K562 (cell line): ENCODE measurements around the gene AQP11. TPM values are rescaled to one million over a fixed set of nuclear protein-coding genes. Genes with fewer than 3 reads are reported as not detected.

ENCODE experiments used
- ATAC-seq: fragments of 200-7000 bp; cut with Tn5 transposase; 3 replicates; pipeline ENCODE4 v1.9.1; 2020; ENCODE audit warnings: moderate library complexity
- BruUV-seq: library from RNA; stranded (reverse); fragments of 400-500 nt; replicated peaks from 2 replicates; lab custom pipeline; 2021; lab: Mats Ljungman, UMichigan
- CTCF ChIA-PET: fragments of 300-600 bp; formaldehyde crosslinking; extraction: SDS; loops from one replicate; lab custom pipeline; 2021; ENCODE audit warnings: low intra/inter-chr PET ratio; lab: Yijun Ruan, JAX
- POLR2A ChIA-PET: fragments of 300-600, 350-650 bp; sonication (Branson Sonifier 250); formaldehyde crosslinking; extraction: SDS; loops from one replicate; lab custom pipeline; 2021; ENCODE audit warnings: antibody characterized with exemption, inconsistent platforms; lab: Yijun Ruan, JAX
- DNase-seq, 4 experiments: peaks; one replicate each; pipeline versions ENCODE4 v3.0.0 to v3.0.0-alpha.2; 2011 to 2018; ENCODE audit warnings: low spot score in 3 of 4, mixed read lengths in 3 of 4; ENCODE audit errors: extremely low read depth in 1 of 4
- FAIRE-seq: peaks from 2 replicates; lab custom pipeline; 2011; peaks lifted over from hg19 to GRCh38; lab: Jason Lieb, UNC
- H2AFZ ChIP-seq: 2 replicates; pipeline ENCODE4 v1.6.0; 2011; ENCODE audit warnings: low read depth, low read length, control low read depth, inconsistent platforms
- H3K27ac ChIP-seq: fragments of 200-600 bp; 3 replicates; pipeline ENCODE4 v1.8.0; 2011; ENCODE audit warnings: low read depth, mild to moderate bottlenecking, control low read depth, inconsistent platforms, low read length, moderate library complexity, mixed read lengths; ENCODE audit errors: extremely low read depth
- H3K27me3 ChIP-seq, 2 experiments: fragments of 300-600 bp in 1 of 2; 2 replicates in 1 of 2; 3 replicates in 1 of 2; pipeline versions ENCODE4 v1.6.0 to v1.8.0; 2011; ENCODE audit warnings: inconsistent platforms in 2 of 2, low read length in 2 of 2, mild to moderate bottlenecking in 1 of 2, mixed read lengths in 1 of 2, moderate library complexity in 1 of 2; ENCODE audit not compliant: control insufficient read depth in 2 of 2, insufficient read depth in 2 of 2
- H3K36me3 ChIP-seq: fragments of 300-600 bp; 3 replicates; pipeline ENCODE4 v1.8.0; 2011; ENCODE audit warnings: mild to moderate bottlenecking, low read length, inconsistent platforms; ENCODE audit not compliant: control insufficient read depth, insufficient read depth
- H3K4me1 ChIP-seq, 2 experiments: fragments of 200-600 bp in 1 of 2; replicated peaks in 1 of 2; 2 replicates in 1 of 2; 3 replicates in 1 of 2; pipeline versions ENCODE4 v1.5.1 to v1.8.0; 2011; ENCODE audit warnings: inconsistent platforms in 2 of 2, low read length in 2 of 2, mild to moderate bottlenecking in 1 of 2, mixed read lengths in 1 of 2, moderate library complexity in 1 of 2; ENCODE audit not compliant: control insufficient read depth in 2 of 2, insufficient read depth in 2 of 2
- H3K4me2 ChIP-seq: 2 replicates; pipeline ENCODE4 v1.6.1; 2011; ENCODE audit warnings: low read length, control low read depth, inconsistent platforms, mixed read lengths; ENCODE audit not compliant: insufficient read depth
- H3K4me3 ChIP-seq: fragments of 200-600 bp; sonication (generic), shearing (Covaris generic); 2 replicates; pipeline ENCODE4 v1.5.1; 2016; ENCODE audit warnings: control low read depth, inconsistent platforms
- H3K79me2 ChIP-seq: fragments of 200-600 bp; 3 replicates; pipeline ENCODE4 v1.8.0; 2011; ENCODE audit warnings: low read length, inconsistent platforms; ENCODE audit not compliant: control insufficient read depth, insufficient read depth
- H3K9ac ChIP-seq, 2 experiments: 2 replicates each; pipeline versions ENCODE4 v1.6.0 to v1.6.1; 2011; ENCODE audit warnings: low read depth in 2 of 2, low read length in 2 of 2, control low read depth in 1 of 2, inconsistent platforms in 1 of 2, mild to moderate bottlenecking in 1 of 2, mixed read lengths in 1 of 2; ENCODE audit not compliant: insufficient read depth in 1 of 2
- H3K9me1 ChIP-seq: one replicate; pipeline ENCODE4 v1.6.0; 2011; ENCODE audit warnings: inconsistent platforms, mild to moderate bottlenecking, low read length, moderate library complexity; ENCODE audit not compliant: control insufficient read depth, insufficient read depth
- H3K9me3 ChIP-seq: replicated peaks from 2 replicates; pipeline ENCODE4 v1.5.1; 2011; ENCODE audit warnings: low read depth, low read length, inconsistent platforms; ENCODE audit not compliant: control insufficient read depth, insufficient read depth
- H4K20me1 ChIP-seq: replicated peaks from 2 replicates; pipeline ENCODE4 v1.6.1; 2011; ENCODE audit warnings: low read length, inconsistent platforms, mixed read lengths; ENCODE audit not compliant: control insufficient read depth, insufficient read depth
- ARID1B ChIP-seq: fragments of 450-650 bp; IDR thresholded peaks from 2 replicates; pipeline ENCODE4 v1.6.1; 2016; ENCODE audit warnings: antibody characterized with exemption, mild to moderate bottlenecking, inconsistent platforms
- ARID4B ChIP-seq: sonication (generic); formaldehyde crosslinking; IDR thresholded peaks from 2 replicates; pipeline ENCODE4 v1.8.0; 2022; ENCODE audit warnings: mild to moderate bottlenecking, missing genetic modification reagents
- CBFA2T3 ChIP-seq: fragments of 450-650 bp; IDR thresholded peaks from 2 replicates; pipeline ENCODE4 v1.6.1; 2017
- CEBPB ChIP-seq: fragments of 450-650 bp; IDR thresholded peaks from 2 replicates; pipeline ENCODE4 v1.6.1; 2016; ENCODE audit warnings: missing genetic modification characterization, missing compliant biosample characterization
- CTBP1 ChIP-seq: fragments of 450-650 bp; IDR thresholded peaks from 2 replicates; pipeline ENCODE4 v1.6.1; 2016; ENCODE audit warnings: borderline replicate concordance
- ELF4 ChIP-seq: fragments of 450-650 bp; formaldehyde crosslinking; IDR thresholded peaks from 2 replicates; pipeline ENCODE4 v1.4.0; 2022; ENCODE audit warnings: missing genetic modification characterization
- EWSR1 ChIP-seq: fragments of 450-650 bp; IDR thresholded peaks from 2 replicates; pipeline ENCODE4 v1.6.1; 2018; ENCODE audit warnings: borderline replicate concordance, mild to moderate bottlenecking, low read depth, moderate library complexity; ENCODE audit not compliant: partially characterized antibody
- FOSL1 ChIP-seq: fragments of 200-800 bp; sonication (Bioruptor generic); conservative IDR thresholded peaks from 2 replicates; pipeline ENCODE4 v1.6.1; 2016; ENCODE audit warnings: missing genetic modification characterization, missing compliant biosample characterization
- MAFG ChIP-seq: fragments of 450-650 bp; conservative IDR thresholded peaks from 2 replicates; pipeline ENCODE4 v1.6.1; 2016; ENCODE audit warnings: missing genetic modification characterization, missing compliant biosample characterization
- OTX1 ChIP-seq: fragments of 450-650 bp; formaldehyde crosslinking; IDR thresholded peaks from 2 replicates; pipeline ENCODE4 v1.4.0; 2022; ENCODE audit warnings: mild to moderate bottlenecking
- TBP ChIP-seq: optimal IDR thresholded peaks from 2 replicates; pipeline ENCODE3; 2011; ENCODE audit warnings: low read depth, low read length, improper control_type of control experiment
- ZBTB9 ChIP-seq: fragments of 450-650 bp; formaldehyde crosslinking; IDR thresholded peaks from 2 replicates; pipeline ENCODE4 v1.4.0; 2020; ENCODE audit warnings: mild to moderate bottlenecking, moderate library complexity
- ZNF133 ChIP-seq: fragments of 250-450 bp; sonication (Bioruptor Pico); IDR thresholded peaks from 2 replicates; pipeline ENCODE4 v1.4.0; 2020; ENCODE audit warnings: mild to moderate bottlenecking
- in situ Hi-C: fragments of 300-500 bp; cut with MboI; formaldehyde crosslinking; loops from 4 replicates; pipeline ENCODE4 v1.15.0; 2018; ENCODE audit warnings: inconsistent platforms, mixed read lengths
- intact Hi-C: fragments of 100-400 bp; cut with micrococcal nuclease; formaldehyde crosslinking; loops from 2 replicates; pipeline ENCODE4 v1.14.2; 2022
- polyA plus RNA-seq, 8 experiments: library from polyadenylated mRNA; depleted of rRNA in 4 of 8; stranded (reverse) in 5 of 8; unstranded in 3 of 8; fragments of >200 nt; fragmentation: Nextera tagmentation in 2 of 8; fragmentation: Illumina TruSeq in 1 of 8; extraction: Ambion mirVana in 2 of 8; extraction: Trizol in 1 of 8; gene quantifications; 2 replicates each; pipeline versions ENCODE4 v1.2.1 to v1.2.3, GENCODE V29; 2011 to 2014; ENCODE audit warnings: inconsistent platforms in 1 of 8, missing spikeins in 1 of 8
- total RNA-seq, 7 experiments: library from RNA; depleted of rRNA in 6 of 7; stranded (reverse); fragments of >200 nt in 6 of 7; fragmentation: Illumina TruSeq in 2 of 7; extraction: Trizol in 2 of 7; gene quantifications; 2 replicates each; pipeline versions ENCODE4 v1.2.1 to v1.2.3, GENCODE V29; 2011 to 2021; ENCODE audit warnings: low replicate concordance in 1 of 7
- TF ChIP-seq, protein P1 (sequence below): fragments of 450-650 bp; IDR thresholded peaks from one replicate; pipeline ENCODE4 v1.6.1; 2018; ENCODE audit warnings: mild to moderate bottlenecking, moderate library complexity; ENCODE audit not compliant: partially characterized antibody
- TF ChIP-seq, protein P2 (sequence below): sonication (generic); formaldehyde crosslinking; IDR thresholded peaks from 2 replicates; pipeline ENCODE4 v1.8.1; 2022; ENCODE audit warnings: missing genetic modification reagents

AQP11 gene
- total and polyA plus RNA-seq, 9 of the 15 experiments (the other 6 are each of a cell fraction or from before 2014, with no cell fraction given): 0.09 to 1.0 (median 0.36) TPM

- Histone ChIP-seq H3K4me3 (no peak overlapping the region), H3K9me1 (no peaks in the 10 kb centered on the region), H3K27ac (no peak overlapping the region; the same call in 2 of the 3 replicates), H3K79me2 (no peaks in the 10 kb centered on the region), H3K27me3 (no peaks in the 10 kb centered on the region), H2AFZ (no peak overlapping the region), H3K9me3 (no peaks in the 10 kb centered on the region), H3K4me1 (no peaks in the 10 kb centered on the region)
- BruUV-seq: no TSS peak
- TF ChIP-seq TBP (no peak), CEBPB (tag) (0 out of 2 replicates have a peak, but pooled peaks have one; percentile 39), CBFA2T3 (peak; percentile 66), MAFG (peak; percentile 25; the same call in 1 of the 2 replicates), EWSR1 (no peak), ELF4 (CRISPR knock-in tag) (peak; percentile 65; the same call in 1 of the 2 replicates), CTBP1 (no peak), ZBTB9 (CRISPR knock-in tag) (no peak), ARID4B (no peak), OTX1 (CRISPR knock-in tag) (0 out of 2 replicates have a peak, but pooled peaks have one; percentile 18), ARID1B (peak; percentile 43; the same call in 1 of the 2 replicates), ZNF133 (CRISPR knock-in tag) (no peak), FOSL1 (0 out of 2 replicates have a peak, but pooled peaks have one; percentile 20)
- TF ChIP-seq, protein P1, sequence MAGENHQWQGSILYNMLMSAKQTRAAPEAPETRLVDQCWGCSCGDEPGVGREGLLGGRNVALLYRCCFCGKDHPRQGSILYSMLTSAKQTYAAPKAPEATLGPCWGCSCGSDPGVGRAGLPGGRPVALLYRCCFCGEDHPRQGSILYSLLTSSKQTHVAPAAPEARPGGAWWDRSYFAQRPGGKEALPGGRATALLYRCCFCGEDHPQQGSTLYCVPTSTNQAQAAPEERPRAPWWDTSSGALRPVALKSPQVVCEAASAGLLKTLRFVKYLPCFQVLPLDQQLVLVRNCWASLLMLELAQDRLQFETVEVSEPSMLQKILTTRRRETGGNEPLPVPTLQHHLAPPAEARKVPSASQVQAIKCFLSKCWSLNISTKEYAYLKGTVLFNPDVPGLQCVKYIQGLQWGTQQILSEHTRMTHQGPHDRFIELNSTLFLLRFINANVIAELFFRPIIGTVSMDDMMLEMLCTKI: no peak
- TF ChIP-seq, protein P2, sequence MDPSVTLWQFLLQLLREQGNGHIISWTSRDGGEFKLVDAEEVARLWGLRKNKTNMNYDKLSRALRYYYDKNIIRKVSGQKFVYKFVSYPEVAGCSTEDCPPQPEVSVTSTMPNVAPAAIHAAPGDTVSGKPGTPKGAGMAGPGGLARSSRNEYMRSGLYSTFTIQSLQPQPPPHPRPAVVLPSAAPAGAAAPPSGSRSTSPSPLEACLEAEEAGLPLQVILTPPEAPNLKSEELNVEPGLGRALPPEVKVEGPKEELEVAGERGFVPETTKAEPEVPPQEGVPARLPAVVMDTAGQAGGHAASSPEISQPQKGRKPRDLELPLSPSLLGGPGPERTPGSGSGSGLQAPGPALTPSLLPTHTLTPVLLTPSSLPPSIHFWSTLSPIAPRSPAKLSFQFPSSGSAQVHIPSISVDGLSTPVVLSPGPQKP (CRISPR knock-in tag): no peak
- TF ChIP-seq, all 486 proteins: peak for 7
- POLR2A ChIA-PET: interaction anchor here (0.6 to 4.2 kb wide), 2 partner anchors 9 to 16 kb away, joined by 3 to 16 read pairs; no protein-coding TSS in a partner anchor
- intact Hi-C loops (no loop called here), in situ Hi-C loops (no loop called here)
- no peak for FAIRE-seq
- peaks cover 89% of the 10 kb centered on the region for H3K36me3 ChIP-seq
- DNase-seq: no peak
- no peak overlapping the region for H3K4me2 ChIP-seq
- no peak overlapping the region for H3K9ac ChIP-seq
- ATAC-seq: peak; percentile 58
- H4K20me1 ChIP-seq: no peaks in the 10 kb centered on the region
- CTCF ChIA-PET: no interaction called here
Measured at GRCh38 chr11:77611921-77612320, 22.2 kb downstream of the AQP11 start.
